Measurements from ENCODE around the gene RPGR. TPM values are rescaled to one million over a fixed set of nuclear protein-coding genes. Genes with fewer than 3 reads are reported as not detected.

Gene RPGR
- polyA plus RNA-seq, 2 donors = 4.3 to 10.0 TPM

GRCh38 chrX:38332505-38332904, 5.2 kb upstream of the RPGR start:
- H3K9me3 ChIP-seq (ENCODE audit: control insufficient read depth in 2 of 2, insufficient read depth in 1 of 2, low read depth in 1 of 2, low read length in 1 of 2) = no peaks in the 10 kb centered on the region
- H3K4me1 ChIP-seq (ENCODE audit: control insufficient read depth in 2 of 2, insufficient read depth in 2 of 2, low read length in 1 of 2) = no peaks in the 10 kb centered on the region
- no peaks in the 10 kb centered on the region for H3K27me3 ChIP-seq (ENCODE audit: control insufficient read depth in 1 of 2, insufficient read depth in 2 of 2, low read length in 2 of 2)
- H3K4me3 ChIP-seq (ENCODE audit: low read depth in 1 of 2, low read length in 2 of 2) = no peak overlapping the region
- H3K36me3 ChIP-seq (ENCODE audit: control insufficient read depth in 2 of 2, insufficient read depth in 2 of 2, low read length in 1 of 2) = no peaks in the 10 kb centered on the region
- H3K27ac ChIP-seq (ENCODE audit: low read depth in 2 of 2, low read length in 1 of 2) = no peak overlapping the region

GRCh38 chrX:38327775-38328081, 419 bp upstream of the RPGR start:
- Histone ChIP-seq H3K4me1 (ENCODE audit: control insufficient read depth in 2 of 2, insufficient read depth in 2 of 2, low read length in 1 of 2) (no peaks in the 10 kb centered on the region), H3K27me3 (ENCODE audit: control insufficient read depth in 1 of 2, insufficient read depth in 2 of 2, low read length in 2 of 2) (no peaks in the 10 kb centered on the region), H3K27ac (ENCODE audit: low read depth in 2 of 2, low read length in 1 of 2) (peak overlapping the region in 1 of 2 donors; percentile 39), H3K4me3 (ENCODE audit: low read depth in 1 of 2, low read length in 2 of 2) (peak overlapping the region; percentile 55 to 87), H3K36me3 (ENCODE audit: control insufficient read depth in 2 of 2, insufficient read depth in 2 of 2, low read length in 1 of 2) (no peaks in the 10 kb centered on the region), H3K9me3 (ENCODE audit: control insufficient read depth in 2 of 2, insufficient read depth in 1 of 2, low read depth in 1 of 2, low read length in 1 of 2) (no peaks in the 10 kb centered on the region)
- 8 to 27% methylated on average over 4 of the region's 4 CpGs for WGBS, 2 donors

- H3K27ac ChIP-seq (ENCODE audit: low read depth in 2 of 2, low read length in 1 of 2) = no peak overlapping the region
- peak overlapping the region in 1 of 2 donors; percentile 55 for H3K4me3 ChIP-seq (ENCODE audit: low read depth in 1 of 2, low read length in 2 of 2)
- H3K9me3 ChIP-seq (ENCODE audit: control insufficient read depth in 2 of 2, insufficient read depth in 1 of 2, low read depth in 1 of 2, low read length in 1 of 2) = no peaks in the 10 kb centered on the region
- 47 to 54% methylated on average over 3 of the region's 3 CpGs for WGBS, 2 donors
- no peaks in the 10 kb centered on the region for H3K36me3 ChIP-seq (ENCODE audit: control insufficient read depth in 2 of 2, insufficient read depth in 2 of 2, low read length in 1 of 2)
- H3K27me3 ChIP-seq (ENCODE audit: control insufficient read depth in 1 of 2, insufficient read depth in 2 of 2, low read length in 2 of 2) = no peaks in the 10 kb centered on the region
- no peaks in the 10 kb centered on the region for H3K4me1 ChIP-seq (ENCODE audit: control insufficient read depth in 2 of 2, insufficient read depth in 2 of 2, low read length in 1 of 2)
These were observed 1.2 kb downstream of the RPGR start for GRCh38 chrX:38326086-38326485.

GRCh38 chrX:38320819-38321218, 6.5 kb downstream of the RPGR start:
- H3K4me3 ChIP-seq (ENCODE audit: low read depth in 1 of 2, low read length in 2 of 2) = no peak overlapping the region
- H3K4me1 ChIP-seq (ENCODE audit: control insufficient read depth in 2 of 2, insufficient read depth in 2 of 2, low read length in 1 of 2) = no peaks in the 10 kb centered on the region
- no peak overlapping the region for H3K27ac ChIP-seq (ENCODE audit: low read depth in 2 of 2, low read length in 1 of 2)
- no peaks in the 10 kb centered on the region for H3K36me3 ChIP-seq (ENCODE audit: control insufficient read depth in 2 of 2, insufficient read depth in 2 of 2, low read length in 1 of 2)
- no peaks in the 10 kb centered on the region for H3K27me3 ChIP-seq (ENCODE audit: control insufficient read depth in 1 of 2, insufficient read depth in 2 of 2, low read length in 2 of 2)
- 76 to 91% methylated on average over 5 of the region's 5 CpGs for WGBS, 2 donors
- no peaks in the 10 kb centered on the region for H3K9me3 ChIP-seq (ENCODE audit: control insufficient read depth in 2 of 2, insufficient read depth in 1 of 2, low read depth in 1 of 2, low read length in 1 of 2)

- WGBS, 2 donors = 50 to 65% methylated on average over 4 of the region's 4 CpGs
- no peaks in the 10 kb centered on the region for H3K27me3 ChIP-seq (ENCODE audit: control insufficient read depth in 1 of 2, insufficient read depth in 2 of 2, low read length in 2 of 2)
- no peaks in the 10 kb centered on the region for H3K4me1 ChIP-seq (ENCODE audit: control insufficient read depth in 2 of 2, insufficient read depth in 2 of 2, low read length in 1 of 2)
- no peaks in the 10 kb centered on the region for H3K36me3 ChIP-seq (ENCODE audit: control insufficient read depth in 2 of 2, insufficient read depth in 2 of 2, low read length in 1 of 2)
- no peak overlapping the region for H3K27ac ChIP-seq (ENCODE audit: low read depth in 2 of 2, low read length in 1 of 2)
- H3K4me3 ChIP-seq (ENCODE audit: low read depth in 1 of 2, low read length in 2 of 2) = no peak overlapping the region
- no peaks in the 10 kb centered on the region for H3K9me3 ChIP-seq (ENCODE audit: control insufficient read depth in 2 of 2, insufficient read depth in 1 of 2, low read depth in 1 of 2, low read length in 1 of 2)
These were observed 8.7 kb downstream of the RPGR start for GRCh38 chrX:38318606-38319005.

- no peak overlapping the region for H3K4me3 ChIP-seq (ENCODE audit: low read depth in 1 of 2, low read length in 2 of 2)
- no peaks in the 10 kb centered on the region for H3K4me1 ChIP-seq (ENCODE audit: control insufficient read depth in 2 of 2, insufficient read depth in 2 of 2, low read length in 1 of 2)
- no peaks in the 10 kb centered on the region for H3K36me3 ChIP-seq (ENCODE audit: control insufficient read depth in 2 of 2, insufficient read depth in 2 of 2, low read length in 1 of 2)
- H3K27me3 ChIP-seq (ENCODE audit: control insufficient read depth in 1 of 2, insufficient read depth in 2 of 2, low read length in 2 of 2) = no peaks in the 10 kb centered on the region
- WGBS, 2 donors = 64 to 86% methylated on average over 3 of the region's 3 CpGs
- no peaks in the 10 kb centered on the region for H3K9me3 ChIP-seq (ENCODE audit: control insufficient read depth in 2 of 2, insufficient read depth in 1 of 2, low read depth in 1 of 2, low read length in 1 of 2)
- H3K27ac ChIP-seq (ENCODE audit: low read depth in 2 of 2, low read length in 1 of 2) = no peak overlapping the region
These were observed 9.1 kb downstream of the RPGR start for GRCh38 chrX:38318196-38318595.

- Histone ChIP-seq H3K36me3 (ENCODE audit: control insufficient read depth in 2 of 2, insufficient read depth in 2 of 2, low read length in 1 of 2) (no peaks in the 10 kb centered on the region), H3K4me3 (ENCODE audit: low read depth in 1 of 2, low read length in 2 of 2) (no peak overlapping the region), H3K27ac (ENCODE audit: low read depth in 2 of 2, low read length in 1 of 2) (no peak overlapping the region), H3K9me3 (ENCODE audit: control insufficient read depth in 2 of 2, insufficient read depth in 1 of 2, low read depth in 1 of 2, low read length in 1 of 2) (no peaks in the 10 kb centered on the region), H3K27me3 (ENCODE audit: control insufficient read depth in 1 of 2, insufficient read depth in 2 of 2, low read length in 2 of 2) (no peaks in the 10 kb centered on the region), H3K4me1 (ENCODE audit: control insufficient read depth in 2 of 2, insufficient read depth in 2 of 2, low read length in 1 of 2) (no peaks in the 10 kb centered on the region)
- 86 to 98% methylated on average over 7 of the region's 7 CpGs for WGBS, 2 donors
These were observed 12.1 kb downstream of the RPGR start for GRCh38 chrX:38315186-38315585.

- Histone ChIP-seq H3K4me3 (ENCODE audit: low read depth in 1 of 2, low read length in 2 of 2) (no peak overlapping the region), H3K9me3 (ENCODE audit: control insufficient read depth in 2 of 2, insufficient read depth in 1 of 2, low read depth in 1 of 2, low read length in 1 of 2) (no peaks in the 10 kb centered on the region), H3K4me1 (ENCODE audit: control insufficient read depth in 2 of 2, insufficient read depth in 2 of 2, low read length in 1 of 2) (no peaks in the 10 kb centered on the region), H3K27me3 (ENCODE audit: control insufficient read depth in 1 of 2, insufficient read depth in 2 of 2, low read length in 2 of 2) (no peaks in the 10 kb centered on the region), H3K36me3 (ENCODE audit: control insufficient read depth in 2 of 2, insufficient read depth in 2 of 2, low read length in 1 of 2) (no peaks in the 10 kb centered on the region), H3K27ac (ENCODE audit: low read depth in 2 of 2, low read length in 1 of 2) (no peak overlapping the region)
- 83 to 92% methylated on average over 4 of the region's 4 CpGs for WGBS, 2 donors
These were observed 14.1 kb downstream of the RPGR start for GRCh38 chrX:38313190-38313589.

GRCh38 chrX:38312436-38312835, 14.9 kb downstream of the RPGR start:
- Histone ChIP-seq H3K27me3 (ENCODE audit: control insufficient read depth in 1 of 2, insufficient read depth in 2 of 2, low read length in 2 of 2) (no peaks in the 10 kb centered on the region), H3K4me1 (ENCODE audit: control insufficient read depth in 2 of 2, insufficient read depth in 2 of 2, low read length in 1 of 2) (no peaks in the 10 kb centered on the region), H3K36me3 (ENCODE audit: control insufficient read depth in 2 of 2, insufficient read depth in 2 of 2, low read length in 1 of 2) (no peaks in the 10 kb centered on the region), H3K4me3 (ENCODE audit: low read depth in 1 of 2, low read length in 2 of 2) (no peak overlapping the region), H3K9me3 (ENCODE audit: control insufficient read depth in 2 of 2, insufficient read depth in 1 of 2, low read depth in 1 of 2, low read length in 1 of 2) (no peaks in the 10 kb centered on the region), H3K27ac (ENCODE audit: low read depth in 2 of 2, low read length in 1 of 2) (no peak overlapping the region)
- 78 to 84% methylated on average over 4 of the region's 4 CpGs for WGBS, 2 donors

- no peaks in the 10 kb centered on the region for H3K36me3 ChIP-seq (ENCODE audit: control insufficient read depth in 2 of 2, insufficient read depth in 2 of 2, low read length in 1 of 2)
- H3K4me3 ChIP-seq (ENCODE audit: low read depth in 1 of 2, low read length in 2 of 2) = no peak overlapping the region
- 69 to 96% methylated on average over 2 of the region's 2 CpGs for WGBS, 2 donors
- no peak overlapping the region for H3K27ac ChIP-seq (ENCODE audit: low read depth in 2 of 2, low read length in 1 of 2)
- H3K4me1 ChIP-seq (ENCODE audit: control insufficient read depth in 2 of 2, insufficient read depth in 2 of 2, low read length in 1 of 2) = no peaks in the 10 kb centered on the region
- no peaks in the 10 kb centered on the region for H3K27me3 ChIP-seq (ENCODE audit: control insufficient read depth in 1 of 2, insufficient read depth in 2 of 2, low read length in 2 of 2)
- no peaks in the 10 kb centered on the region for H3K9me3 ChIP-seq (ENCODE audit: control insufficient read depth in 2 of 2, insufficient read depth in 1 of 2, low read depth in 1 of 2, low read length in 1 of 2)
These were observed 15.6 kb downstream of the RPGR start for GRCh38 chrX:38311743-38312142.
